Fibroblast of mammary gland (primary cell): Measurements from ENCODE around the gene SWT1.

Experiments used
- DNase-seq: peaks from one replicate; pipeline ENCODE4 v3.0.0-alpha.2; 2010; ENCODE audit warnings: low read depth
- H3K4me3 ChIP-seq: 2 replicates; pipeline ENCODE4 v1.5.1; 2011; ENCODE audit warnings: low read depth, mild to moderate bottlenecking, low read length, moderate library complexity; ENCODE audit not compliant: control insufficient read depth
- TF ChIP-seq, protein P1 (sequence below): conservative IDR thresholded peaks from 2 replicates; pipeline ENCODE4 v1.5.1; 2011; ENCODE audit warnings: low read depth, low read length, inconsistent platforms; ENCODE audit not compliant: control insufficient read depth, insufficient read depth

The SWT1 gene, protein sequence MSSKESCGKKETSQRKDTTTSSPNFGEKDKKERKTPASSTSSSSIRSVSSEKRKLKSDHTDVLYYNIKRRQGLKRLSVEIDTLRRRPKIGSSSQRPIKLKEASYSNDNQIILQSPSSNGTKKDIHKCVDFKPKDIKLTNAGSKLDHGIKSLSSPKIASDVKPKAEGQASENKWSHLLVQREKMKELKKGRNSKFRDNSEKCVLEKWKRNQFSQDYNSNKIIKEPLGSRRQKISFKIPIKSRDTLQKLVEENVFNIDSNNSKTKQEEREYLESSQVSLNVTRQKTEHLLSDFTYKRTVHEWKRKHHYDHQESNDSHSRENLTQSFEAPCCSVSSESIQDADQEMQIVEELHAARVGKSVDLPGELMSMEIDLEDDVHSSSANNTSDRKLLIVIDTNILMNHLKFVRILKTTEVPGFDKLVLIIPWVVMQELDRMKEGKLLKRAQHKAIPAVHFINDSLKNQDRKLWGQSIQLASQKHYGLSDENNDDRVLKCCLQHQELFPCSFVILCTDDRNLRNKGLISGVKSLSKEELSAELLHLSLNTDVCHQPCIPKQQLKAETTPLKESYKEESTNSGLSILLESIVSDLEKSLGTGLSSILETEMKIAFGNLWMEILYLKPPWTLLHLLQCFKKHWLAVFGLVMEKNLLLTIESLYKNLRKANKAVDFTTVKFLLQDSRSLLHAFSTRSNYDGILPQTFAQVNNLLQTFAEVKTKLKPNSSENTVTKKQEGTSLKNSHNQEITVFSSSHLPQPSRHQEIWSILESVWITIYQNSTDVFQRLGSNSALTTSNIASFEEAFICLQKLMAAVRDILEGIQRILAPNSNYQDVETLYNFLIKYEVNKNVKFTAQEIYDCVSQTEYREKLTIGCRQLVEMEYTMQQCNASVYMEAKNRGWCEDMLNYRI

DNA sequence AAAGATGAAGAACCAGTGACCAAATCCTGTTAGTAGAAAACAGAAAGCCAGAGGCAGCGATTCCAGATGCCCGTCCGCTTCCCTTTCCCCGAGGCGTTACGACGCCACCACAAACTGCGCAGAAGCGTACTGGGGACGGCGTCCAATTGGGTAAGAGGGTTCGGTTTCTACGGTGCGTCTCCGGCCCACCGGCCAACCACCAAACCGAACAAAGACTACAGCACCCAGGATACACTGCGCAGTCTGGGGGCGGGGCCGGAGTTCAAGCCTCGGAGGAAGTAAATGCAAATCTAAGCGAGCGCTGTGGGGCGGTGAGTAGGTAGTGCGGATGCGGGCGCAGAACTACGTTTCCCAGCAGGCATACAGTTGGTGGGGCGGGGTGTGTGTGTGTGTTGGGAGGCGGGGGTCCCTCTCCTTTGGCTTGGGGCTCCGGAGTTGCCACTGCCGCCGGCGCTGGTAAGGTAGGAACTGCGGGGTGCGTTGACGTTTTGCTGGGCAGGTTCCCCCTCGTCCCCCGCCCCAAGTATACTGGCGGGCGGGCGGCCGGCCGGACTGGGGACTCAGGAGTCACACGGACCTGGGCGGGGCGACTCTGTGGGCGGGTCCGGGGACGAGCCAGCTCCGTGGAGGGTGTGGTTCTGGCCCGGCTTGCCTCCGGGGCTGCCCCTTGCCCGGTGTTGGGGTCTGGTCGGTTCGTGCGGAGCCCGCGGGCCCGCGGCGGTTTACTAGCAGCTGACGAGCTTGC, at the start of gene SWT1, which contains the start of gene TRMT1L:
SWT1 (plus strand) TSS at position 314 of the 745 bp plus-strand sequence. CDS start 3,675 bp downstream, outside the sequence.
TRMT1L (minus strand) TSS at position 100 of the 745 bp plus-strand sequence. CDS start 241 bp downstream, outside the sequence.
- peak; percentile 98 for DNase-seq
- peak within 1 kb of the TSS; percentile 97 for H3K4me3 ChIP-seq
- TF ChIP-seq, protein P1, sequence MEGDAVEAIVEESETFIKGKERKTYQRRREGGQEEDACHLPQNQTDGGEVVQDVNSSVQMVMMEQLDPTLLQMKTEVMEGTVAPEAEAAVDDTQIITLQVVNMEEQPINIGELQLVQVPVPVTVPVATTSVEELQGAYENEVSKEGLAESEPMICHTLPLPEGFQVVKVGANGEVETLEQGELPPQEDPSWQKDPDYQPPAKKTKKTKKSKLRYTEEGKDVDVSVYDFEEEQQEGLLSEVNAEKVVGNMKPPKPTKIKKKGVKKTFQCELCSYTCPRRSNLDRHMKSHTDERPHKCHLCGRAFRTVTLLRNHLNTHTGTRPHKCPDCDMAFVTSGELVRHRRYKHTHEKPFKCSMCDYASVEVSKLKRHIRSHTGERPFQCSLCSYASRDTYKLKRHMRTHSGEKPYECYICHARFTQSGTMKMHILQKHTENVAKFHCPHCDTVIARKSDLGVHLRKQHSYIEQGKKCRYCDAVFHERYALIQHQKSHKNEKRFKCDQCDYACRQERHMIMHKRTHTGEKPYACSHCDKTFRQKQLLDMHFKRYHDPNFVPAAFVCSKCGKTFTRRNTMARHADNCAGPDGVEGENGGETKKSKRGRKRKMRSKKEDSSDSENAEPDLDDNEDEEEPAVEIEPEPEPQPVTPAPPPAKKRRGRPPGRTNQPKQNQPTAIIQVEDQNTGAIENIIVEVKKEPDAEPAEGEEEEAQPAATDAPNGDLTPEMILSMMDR = no peak

DNA sequence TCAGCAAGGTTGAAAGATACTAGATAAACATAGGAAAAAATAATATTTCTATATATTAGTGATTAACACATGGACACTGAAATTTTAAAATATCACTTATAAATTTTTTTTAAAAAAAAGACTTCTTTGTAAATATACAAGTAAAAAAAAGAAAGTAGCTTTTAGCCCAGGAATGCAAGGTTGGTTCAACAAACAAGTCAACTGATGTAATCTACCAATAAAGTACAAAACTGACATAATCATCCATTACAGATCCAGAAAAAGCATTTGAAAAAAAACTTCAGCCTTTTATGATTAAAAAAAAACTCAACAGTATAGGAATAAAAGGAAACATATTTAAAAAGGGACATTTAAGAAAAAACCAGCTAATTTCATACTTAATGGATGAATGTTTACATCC, 48.6 kb upstream of the SWT1 start:
- peak; percentile 25 for DNase-seq
- TF ChIP-seq, protein P1 = no peak
- no peak overlapping the region for H3K4me3 ChIP-seq

DNA sequence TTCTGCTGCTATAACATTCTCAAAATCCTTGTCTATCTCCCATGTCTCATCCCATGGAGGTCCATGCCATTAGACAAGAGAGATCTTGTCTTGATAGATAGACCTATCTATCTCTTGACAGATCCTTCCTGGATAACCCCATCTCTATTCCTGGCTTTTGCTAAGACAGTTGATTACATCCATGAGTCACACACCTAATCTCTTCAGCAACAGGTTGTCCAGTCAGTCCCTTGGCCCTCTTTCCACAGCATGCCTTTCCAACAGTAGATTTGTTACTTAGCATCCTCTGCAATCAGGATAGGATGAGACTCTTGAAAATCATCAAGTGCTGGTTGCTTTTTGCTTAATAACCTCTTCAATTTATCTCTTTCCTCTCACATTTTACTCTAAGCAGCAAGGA, 46.8 kb upstream of the SWT1 start:
- no peak for DNase-seq
- TF ChIP-seq, protein P1 = no peak

DNA sequence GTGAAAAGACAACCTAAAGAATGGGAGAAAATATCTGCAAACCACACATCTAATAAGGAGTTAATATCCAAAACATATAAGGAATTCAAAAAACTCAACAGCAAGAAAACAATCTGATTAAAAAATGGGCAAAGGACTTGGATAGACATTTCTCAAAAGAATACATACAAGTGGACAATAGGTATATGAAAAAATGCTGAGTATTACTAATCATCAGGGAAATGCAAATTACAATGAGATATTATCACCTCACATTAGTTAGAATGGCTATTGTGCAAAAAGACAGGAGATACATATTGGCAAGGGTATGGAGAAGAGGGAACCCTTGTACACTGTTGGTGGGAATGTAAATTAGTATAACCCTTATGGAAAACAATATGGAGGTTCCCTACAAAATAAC, 45.1 kb upstream of the SWT1 start:
- H3K4me3 ChIP-seq = no peak overlapping the region
- no peak for DNase-seq
- TF ChIP-seq, protein P1 = no peak

More for the DNA sequence above, 46.8 kb upstream of the SWT1 start:
- H3K4me3 ChIP-seq = no peak overlapping the region

DNA sequence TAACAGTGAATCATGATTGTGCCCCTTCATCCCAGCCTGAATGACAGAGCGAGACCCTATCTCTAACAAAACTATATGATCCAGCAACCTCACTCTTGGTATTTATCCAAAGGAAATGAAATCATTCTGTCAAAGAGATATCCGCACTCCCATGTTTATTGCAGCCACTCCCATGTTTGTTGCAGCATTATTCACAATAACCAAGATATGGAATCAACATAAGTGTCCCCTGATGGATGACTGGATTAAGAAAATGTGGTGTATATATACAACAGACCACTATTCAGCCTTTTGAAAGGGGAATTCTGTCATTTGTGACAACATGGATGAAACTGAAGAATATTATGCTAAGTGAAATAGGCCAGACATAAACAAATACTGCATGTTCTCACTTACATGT, 44.6 kb upstream of the SWT1 start:
- no peak overlapping the region for H3K4me3 ChIP-seq
- DNase-seq = no peak
- TF ChIP-seq, protein P1 = no peak

DNA sequence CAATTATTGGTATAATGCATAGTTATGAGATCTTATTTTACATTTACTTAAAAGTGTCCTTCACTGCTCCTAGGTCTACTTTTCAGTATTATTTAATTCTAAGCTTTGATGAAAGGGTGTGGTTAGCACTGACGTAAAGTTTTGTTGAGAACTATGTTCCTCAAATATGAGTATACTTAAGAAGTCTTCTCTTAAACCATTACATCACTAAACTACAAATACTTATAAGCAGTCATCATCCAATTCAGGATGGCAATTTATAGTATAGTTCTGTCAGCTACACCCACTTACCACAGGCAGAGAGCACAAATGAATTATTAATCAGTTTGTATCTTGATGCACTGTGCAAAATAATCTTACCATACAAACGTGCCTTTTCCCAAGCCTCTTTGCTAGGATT, 27.3 kb upstream of the SWT1 start:
- no peak for DNase-seq
- TF ChIP-seq, protein P1 = no peak
- no peak overlapping the region for H3K4me3 ChIP-seq
